Adrenal gland (tissue), 12 donors: ENCODE results near the gene BCDIN3D. TPM values are rescaled to one million over a fixed set of nuclear protein-coding genes. Genes with fewer than 3 reads are reported as not detected.
A peak's percentile ranks its signal among the peaks of the same experiment; 100 is the strongest.

Experiments
- DNase-seq, 7 donors: peaks; one replicate each; pipeline ENCODE4 v3.0.0-alpha.2; 2019 to 2020
- H3K27ac ChIP-seq, 5 donors: fragments of 200-600 bp; sonication (generic) in 4 of 5; 1 replicate in 3 of 5; 2 replicates in 2 of 5; pipeline versions ENCODE4 v1.5.1 to v1.8.0; 2016 to 2020; ENCODE audit warnings: mild to moderate bottlenecking in 1 of 5
- H3K27me3 ChIP-seq: fragments of 200-600 bp; 2 replicates; pipeline ENCODE4 v1.8.0; 2021
- H3K36me3 ChIP-seq, 2 donors: fragments of 200-600 bp; replicated peaks in 1 of 2; 1 replicate in 1 of 2; 2 replicates in 1 of 2; pipeline versions ENCODE4 v1.5.1 to v1.8.0; 2018 to 2022
- H3K4me1 ChIP-seq, 2 donors: fragments of 200-600 bp; replicated peaks in 1 of 2; 1 replicate in 1 of 2; 2 replicates in 1 of 2; pipeline versions ENCODE4 v1.5.1 to v1.8.0; 2018 to 2021
- H3K4me3 ChIP-seq, 4 donors: fragments of 200-600 bp; sonication (generic) in 3 of 4; one replicate each; pipeline ENCODE4 v1.5.1; 2016 to 2018
- H3K9me3 ChIP-seq, 3 donors: fragments of 200-600 bp; sonication (generic) in 1 of 3; replicated peaks in 1 of 3; 1 replicate in 2 of 3; 2 replicates in 1 of 3; pipeline versions ENCODE4 v1.5.1 to v1.8.0; 2016 to 2021
- CTCF ChIP-seq, 6 experiments: fragments of 450-650 bp in 4 of 6; fragments of 200-600 bp in 2 of 6; sonication (generic) in 1 of 6; IDR thresholded peaks; 1 replicate in 5 of 6; 2 replicates in 1 of 6; pipeline versions ENCODE4 v1.5.1 to v1.8.0; 2016 to 2021; ENCODE audit warnings: antibody characterized with exemption in 6 of 6, mild to moderate bottlenecking in 2 of 6, moderate library complexity in 1 of 6
- POLR2A ChIP-seq, 2 donors: fragments of 450-650 bp; IDR thresholded peaks; one replicate each; pipeline ENCODE4 v1.6.1; 2017; ENCODE audit warnings: antibody characterized with exemption in 2 of 2, mild to moderate bottlenecking in 2 of 2, moderate library complexity in 1 of 2
- WGBS, 4 donors: extraction: QIAGEN DNeasy Blood & Tissue Kit in 2 of 4; methylation state at CpG; one replicate each; pipeline versions ENCODE4 v1.1.5 to v1.1.7; 2013 to 2017; 5-methylcytosine and 5-hydroxymethylcytosine counted together
- intact Hi-C, 2 donors: fragments of 100-400 bp; cut with DNase I; formaldehyde crosslinking; loops; one replicate each; pipeline versions ENCODE4 v1.14.1 to v1.15.0; 2022 to 2023
- polyA plus RNA-seq, 3 donors: library from polyadenylated mRNA; stranded (reverse); fragments of 200-250 nt in 2 of 3; fragments of 350-450 nt in 1 of 3; fragmentation: Illumina TruSeq in 1 of 3; extraction: RNeasy Lipid Tissue Mini Kit (QIAGEN cat#74804) in 1 of 3; gene quantifications; one replicate each; pipeline ENCODE4 v1.2.3, GENCODE V29; 2013 to 2014
- total RNA-seq, 9 donors: library from RNA; depleted of rRNA in 4 of 9; stranded (reverse); fragments of >200 nt in 4 of 9; fragments of 120-200 nt in 1 of 9; fragmentation: NEBNext Ultra II Directional in 1 of 9; extraction: Animal tissue kit (Norgen Biotek cat#: 25700) in 1 of 9; gene quantifications; one replicate each; pipeline versions ENCODE4 v1.1.0 to v1.2.4, GENCODE V29; 2013 to 2023
- donor health status: healthy with polysubstance abuse.
- donor health status: Bipolar disorder and iron deficiency.
- donor health status: DM: yes; HTN: yes; CAD: no.
- donor health status: DM: no; HTN: no; CAD: no.
- donor health status: DM: no; HTN: no; CAD: no.
- donor health status: DM: yes; HTN: yes; CAD: no.

BCDIN3D gene
- total and polyA plus RNA-seq, 12 donors, result 1.9 to 8.9 (median 4.8) TPM

- intact Hi-C loops, result loop anchor here in 1 of 2 donors (5.0 kb wide), 1 partner anchor 54 kb away; no protein-coding TSS in a partner anchor
- WGBS, 4 donors, result 83 to 94% (median 88%) methylated on average over 2 of the region's 2 CpGs
Observed at GRCh38 chr12:49831717-49832116, 11.2 kb downstream of the BCDIN3D start.

GRCh38 chr12:49828133-49829091, 14.5 kb downstream of the BCDIN3D start, which contains the start of gene NCKAP5L:
Gene NCKAP5L, minus strand, starts transcription at chr12:49828413. Its CDS starts 24,369 bp downstream, at chr12:49804044.
- H3K27me3 ChIP-seq, result no peaks in the 10 kb centered on the region
- no peaks in the 10 kb centered on the region for H3K9me3 ChIP-seq
- H3K36me3 ChIP-seq, result no peaks in the 10 kb centered on the region
- WGBS, 4 donors, result 0 to 2% (median 0%) methylated on average over 17 to 61 of the region's 61 CpGs
- peak; percentile 41 to 84 for TF ChIP-seq POLR2A (IDR thresholded peaks at IDR 0.05)
- no peak for TF ChIP-seq CTCF (IDR thresholded peaks at IDR 0.05)
- peak within 1 kb of the TSS; percentile 10 to 87 (median 69) for H3K4me3 ChIP-seq
- H3K27ac ChIP-seq, result peak within 1 kb of the TSS; percentile 75 to 98 (median 90)
- H3K4me1 ChIP-seq, result peaks cover 42 to 44% of the 10 kb centered on the region in 2 donors
- intact Hi-C loops, result no loop called here
- DNase-seq, result peak; percentile 95 to 99 (median 98)

More at GRCh38 chr12:49831717-49832116, 11.2 kb downstream of the BCDIN3D start:
- peaks cover 9 to 11% of the 10 kb centered on the region in 2 donors for H3K4me1 ChIP-seq
- H3K27ac ChIP-seq, result no peak overlapping the region
- no peak for TF ChIP-seq CTCF (IDR thresholded peaks at IDR 0.05)
- no peak for DNase-seq
- H3K36me3 ChIP-seq, result no peaks in the 10 kb centered on the region
- no peaks in the 10 kb centered on the region for H3K27me3 ChIP-seq
- H3K4me3 ChIP-seq, result no peak overlapping the region
- no peaks in the 10 kb centered on the region for H3K9me3 ChIP-seq

GRCh38 chr12:49827401-49828099, 15.4 kb downstream of the BCDIN3D start:
- TF ChIP-seq POLR2A (IDR thresholded peaks at IDR 0.05) (peak; percentile 59 to 95), CTCF (IDR thresholded peaks at IDR 0.05) (no peak)
- WGBS, 4 donors, result 0 to 2% (median 1%) methylated on average over 8 to 38 of the region's 38 CpGs
- no peaks in the 10 kb centered on the region for H3K27me3 ChIP-seq
- DNase-seq, result peak; percentile 77 to 96 (median 94)
- peaks cover 0 to under 1% of the 10 kb centered on the region in 2 donors for H3K36me3 ChIP-seq
- peaks cover 44 to 51% of the 10 kb centered on the region in 2 donors for H3K4me1 ChIP-seq
- H3K4me3 ChIP-seq, result peak overlapping the region; percentile 10 to 87 (median 50)
- no peaks in the 10 kb centered on the region for H3K9me3 ChIP-seq
- intact Hi-C loops, result no loop called here
- peak overlapping the region; percentile 75 to 98 (median 90) for H3K27ac ChIP-seq

- Histone ChIP-seq H3K9me3 (no peaks in the 10 kb centered on the region), H3K4me3 (peak overlapping the region in 2 of 4 donors; percentile 67 to 87), H3K27ac (peak overlapping the region; percentile 75 to 98 (median 90)), H3K27me3 (no peaks in the 10 kb centered on the region), H3K36me3 (peaks cover 0 to 6% of the 10 kb centered on the region in 2 donors), H3K4me1 (peaks cover 45 to 56% of the 10 kb centered on the region in 2 donors)
- no peak for DNase-seq
- intact Hi-C loops, result no loop called here
- 20 to 32% (median 22%) methylated on average over 4 to 6 of the region's 6 CpGs for WGBS, 4 donors
- TF ChIP-seq CTCF (IDR thresholded peaks at IDR 0.05) (no peak), POLR2A (IDR thresholded peaks at IDR 0.05) (no peak)
Observed at GRCh38 chr12:49827051-49827400, 15.9 kb downstream of the BCDIN3D start.
